Fibroblast of lung (primary cell): ENCODE results near the gene UPB1.

Experiments used
- CTCF ChIP-seq, 2 donors: IDR thresholded peaks in 1 of 2; conservative IDR thresholded peaks in 1 of 2; 1 replicate in 1 of 2; 2 replicates in 1 of 2; pipeline ENCODE4 v1.5.1; 2011 to 2012; ENCODE audit warnings: low read length in 2 of 2, control low read depth in 1 of 2, inconsistent platforms in 1 of 2, low read depth in 1 of 2, mild to moderate bottlenecking in 1 of 2
- EZH2 ChIP-seq: IDR thresholded peaks from 2 replicates; pipeline ENCODE4 v1.5.1; 2012; ENCODE audit warnings: low read length, control low read depth, mild to moderate bottlenecking; ENCODE audit errors: missing control alignments

GRCh38 chr22:24566899-24567511, 71.9 kb downstream of the UPB1 start:
- no peak for TF ChIP-seq CTCF (conservative IDR thresholded peaks at IDR 0.05 in 1 of 2, IDR thresholded peaks at IDR 0.05 in 1 of 2; ENCODE audit: low read depth in 1 of 2, low read length in 2 of 2)
- TF ChIP-seq EZH2 = no peak
